NT2/D1 (cell line): ENCODE data around the gene GALNT7.

Source experiments
- SUZ12 ChIP-seq: IDR thresholded peaks from 2 replicates; pipeline ENCODE4 v1.6.1; 2011; ENCODE audit not compliant: insufficient read length, insufficient read depth; ENCODE audit errors: extremely low read depth
- YY1 ChIP-seq: IDR thresholded peaks from 2 replicates; pipeline ENCODE4 v1.6.1; 2011; ENCODE audit not compliant: insufficient read length, insufficient read depth
- ZNF274 ChIP-seq: IDR thresholded peaks from 2 replicates; pipeline ENCODE4 v1.6.1; 2011; ENCODE audit warnings: mild to moderate bottlenecking, low read depth, low read length

- TF ChIP-seq SUZ12 (no peak), YY1 (no peak), ZNF274 (no peak)
These were observed 165.1 kb downstream of the GALNT7 start for GRCh38 chr4:173333658-173334084.
